ENCODE results near the gene SND1. TPM values are rescaled to one million over a fixed set of nuclear protein-coding genes. Genes with fewer than 3 reads are reported as not detected.

Gene SND1
- total RNA-seq, 1 experiment from 2014 or later = 218 TPM

DNA sequence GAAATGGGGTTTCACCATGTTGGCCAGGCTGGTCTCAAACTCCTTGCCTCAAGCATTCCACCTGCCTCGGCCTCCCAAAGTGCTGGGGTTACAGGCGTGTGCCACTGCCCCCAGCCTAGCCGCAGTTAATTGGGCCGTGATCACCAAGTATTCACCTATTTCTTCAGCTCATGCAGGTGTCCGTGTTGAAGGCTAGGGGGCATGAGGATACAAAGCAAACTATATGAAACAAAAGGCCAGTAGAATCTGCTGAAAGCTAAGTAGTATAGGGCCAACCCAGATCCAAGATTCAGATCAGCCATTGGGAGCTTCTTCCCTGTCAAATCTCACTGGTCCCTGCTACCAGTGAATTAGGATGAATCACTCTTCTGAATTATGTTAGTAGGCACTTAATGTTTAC is 305.9 kb downstream of the SND1 start:
- TF ChIP-seq, protein P1, sequence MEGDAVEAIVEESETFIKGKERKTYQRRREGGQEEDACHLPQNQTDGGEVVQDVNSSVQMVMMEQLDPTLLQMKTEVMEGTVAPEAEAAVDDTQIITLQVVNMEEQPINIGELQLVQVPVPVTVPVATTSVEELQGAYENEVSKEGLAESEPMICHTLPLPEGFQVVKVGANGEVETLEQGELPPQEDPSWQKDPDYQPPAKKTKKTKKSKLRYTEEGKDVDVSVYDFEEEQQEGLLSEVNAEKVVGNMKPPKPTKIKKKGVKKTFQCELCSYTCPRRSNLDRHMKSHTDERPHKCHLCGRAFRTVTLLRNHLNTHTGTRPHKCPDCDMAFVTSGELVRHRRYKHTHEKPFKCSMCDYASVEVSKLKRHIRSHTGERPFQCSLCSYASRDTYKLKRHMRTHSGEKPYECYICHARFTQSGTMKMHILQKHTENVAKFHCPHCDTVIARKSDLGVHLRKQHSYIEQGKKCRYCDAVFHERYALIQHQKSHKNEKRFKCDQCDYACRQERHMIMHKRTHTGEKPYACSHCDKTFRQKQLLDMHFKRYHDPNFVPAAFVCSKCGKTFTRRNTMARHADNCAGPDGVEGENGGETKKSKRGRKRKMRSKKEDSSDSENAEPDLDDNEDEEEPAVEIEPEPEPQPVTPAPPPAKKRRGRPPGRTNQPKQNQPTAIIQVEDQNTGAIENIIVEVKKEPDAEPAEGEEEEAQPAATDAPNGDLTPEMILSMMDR (conservative IDR thresholded peaks at IDR 0.05) = peak; percentile 35; the same call in 2 of the 3 replicates
- Histone ChIP-seq H3K23me2 (ENCODE audit: insufficient read length, low read depth, low read length, poor library complexity, severe bottlenecking) (no peaks in the 10 kb centered on the region), H3K56ac (ENCODE audit: insufficient read length, low read depth, low read length) (no peak overlapping the region), H4K8ac (replicated peaks; ENCODE audit: insufficient read length, low read depth, low read length) (no peak overlapping the region), H3K4ac (ENCODE audit: low read depth, low read length) (no peak overlapping the region), H3K4me2 (ENCODE audit: insufficient read depth, insufficient read length, low read length) (no peak overlapping the region), H3K79me1 (ENCODE audit: insufficient read depth, low read depth, low read length, poor library complexity, severe bottlenecking) (no peaks in the 10 kb centered on the region), H3K4me1 (ENCODE audit: insufficient read depth, low read length) (peaks cover 4% of the 10 kb centered on the region; the same call in 1 of the 2 replicates), H3T11ph (ENCODE audit: low read length) (no peak overlapping the region), H2BK20ac (ENCODE audit: low read depth, low read length, poor library complexity, severe bottlenecking) (no peak overlapping the region), H2BK15ac (ENCODE audit: low read depth, low read length) (no peak overlapping the region), H4K5ac (ENCODE audit: insufficient read length, low read depth, low read length) (no peak overlapping the region), H3K9me3 (ENCODE audit: control insufficient read depth, low read depth, low read length) (no peaks in the 10 kb centered on the region), H3K79me2 (ENCODE audit: insufficient read depth, low read length) (0 out of 2 replicates have a peak, but pooled peaks cover 1% of the 10 kb centered on the region), H4K20me1 (ENCODE audit: control insufficient read depth, insufficient read depth, insufficient read length) (no peaks in the 10 kb centered on the region), H3K23ac (ENCODE audit: insufficient read length, low read depth, low read length) (no peak overlapping the region), H3K18ac (ENCODE audit: insufficient read length, low read depth, low read length) (no peak overlapping the region), H3K27ac (ENCODE audit: insufficient read length, low read depth, low read length) (no peak overlapping the region), H3K27me3 (ENCODE audit: insufficient read depth, low read length) (no peaks in the 10 kb centered on the region), H4K91ac (ENCODE audit: insufficient read length, low read depth, low read length) (no peak overlapping the region), H2AK5ac (ENCODE audit: insufficient read length, low read length) (no peak overlapping the region), H2AFZ (ENCODE audit: low read length) (no peak overlapping the region), H2BK12ac (ENCODE audit: insufficient read length, low read depth, low read length) (no peak overlapping the region), H2BK120ac (ENCODE audit: low read depth, low read length, poor library complexity, severe bottlenecking) (no peak overlapping the region), H3K14ac (ENCODE audit: insufficient read depth, low read length) (no peak overlapping the region), H2BK5ac (ENCODE audit: insufficient read length, low read length) (no peak overlapping the region), H3K9ac (ENCODE audit: extremely low read depth, insufficient read length, low read length) (no peak overlapping the region)
- no CpG with 5 or more reads among the region's 5 CpGs for WGBS (ENCODE audit: extremely low coverage, insufficient read length, low lambda C conversion rate)
- no peak overlapping the region for H3K4me3 Mint-ChIP-seq
- H3K27me3 Mint-ChIP-seq (ENCODE audit: low read depth) = no peaks in the 10 kb centered on the region
- no peak overlapping the region for H3K27ac Mint-ChIP-seq
- no peaks in the 10 kb centered on the region; a peak in 1 of 4 replicates for H3K4me1 Mint-ChIP-seq
- peaks cover 8 to 14% (median 9%) of the 10 kb centered on the region in 3 experiments for H3K36me3 Mint-ChIP-seq (ENCODE audit: insufficient read depth in 1 of 3, low read depth in 3 of 3)
- no peak for DNase-seq
- peaks cover 1% of the 10 kb centered on the region in 2 experiments; a peak in 4 of 5 replicates for H3K9me3 Mint-ChIP-seq

Measured in H9 (cell line).